Measurements from ENCODE around the gene RIOK1. TPM values are rescaled to one million over a fixed set of nuclear protein-coding genes. Genes with fewer than 3 reads are reported as not detected.

Gene RIOK1
- total and polyA plus RNA-seq, 9 of the 15 experiments (the other 6 are each of a cell fraction or from before 2014, with no cell fraction given) = 24.9 to 101 (median 52.2) TPM

DNA sequence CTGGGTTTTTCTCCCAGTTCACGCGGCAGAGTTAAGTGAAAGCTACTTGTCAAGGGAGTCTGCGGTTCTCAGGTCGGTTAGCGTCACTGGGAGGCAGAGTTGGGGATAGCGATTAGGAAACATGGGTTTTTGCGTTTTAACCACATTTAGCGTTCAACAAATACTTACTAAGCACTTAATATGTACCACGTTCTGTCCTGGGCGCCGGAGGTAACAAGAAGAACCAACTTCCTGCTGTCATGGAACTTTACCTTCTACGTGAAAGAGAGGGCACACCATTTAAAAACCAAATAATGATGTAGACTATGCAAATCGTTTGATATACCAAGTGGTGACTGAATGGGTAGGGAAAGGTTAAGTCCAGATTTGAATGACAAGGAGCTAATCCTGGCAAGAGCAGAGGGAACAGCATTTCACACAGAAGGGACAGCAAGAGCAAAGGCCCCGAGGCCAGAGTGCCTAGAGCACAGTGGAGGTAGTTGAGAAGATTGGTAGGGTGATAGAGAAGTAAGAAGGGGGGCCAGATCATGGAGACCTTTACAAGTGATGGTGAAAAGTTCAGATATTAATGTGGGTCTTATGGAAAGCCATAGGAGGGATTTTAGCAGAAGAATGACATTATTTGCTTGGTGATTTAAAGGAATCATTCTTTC lies 744 bp downstream of the RIOK1 start (continued):
- TF ChIP-seq CREB5 (CRISPR knock-in tag; IDR thresholded peaks at IDR 0.05) = no peak
- TF ChIP-seq RBM34 (IDR thresholded peaks at IDR 0.05; ENCODE audit: borderline replicate concordance, insufficient read depth, low read length) = no peak
- TF ChIP-seq ZMIZ1 (IDR thresholded peaks at IDR 0.05; ENCODE audit: low read depth in 2 of 2, low read length in 2 of 2) = no peak
- no peak for TF ChIP-seq PPARD (CRISPR knock-in tag; IDR thresholded peaks at IDR 0.05)
- TF ChIP-seq POLR2H (tag; IDR thresholded peaks at IDR 0.05; ENCODE audit: low read depth) = no peak
- no peak for TF ChIP-seq ZNF668 (CRISPR knock-in tag; IDR thresholded peaks at IDR 0.05)
- TF ChIP-seq ZNF583 (CRISPR knock-in tag; IDR thresholded peaks at IDR 0.05) = no peak
- TF ChIP-seq SRSF7 (optimal IDR thresholded peaks at IDR 0.05; ENCODE audit: low read depth, low read length) = no peak
- TF ChIP-seq, protein P1, sequence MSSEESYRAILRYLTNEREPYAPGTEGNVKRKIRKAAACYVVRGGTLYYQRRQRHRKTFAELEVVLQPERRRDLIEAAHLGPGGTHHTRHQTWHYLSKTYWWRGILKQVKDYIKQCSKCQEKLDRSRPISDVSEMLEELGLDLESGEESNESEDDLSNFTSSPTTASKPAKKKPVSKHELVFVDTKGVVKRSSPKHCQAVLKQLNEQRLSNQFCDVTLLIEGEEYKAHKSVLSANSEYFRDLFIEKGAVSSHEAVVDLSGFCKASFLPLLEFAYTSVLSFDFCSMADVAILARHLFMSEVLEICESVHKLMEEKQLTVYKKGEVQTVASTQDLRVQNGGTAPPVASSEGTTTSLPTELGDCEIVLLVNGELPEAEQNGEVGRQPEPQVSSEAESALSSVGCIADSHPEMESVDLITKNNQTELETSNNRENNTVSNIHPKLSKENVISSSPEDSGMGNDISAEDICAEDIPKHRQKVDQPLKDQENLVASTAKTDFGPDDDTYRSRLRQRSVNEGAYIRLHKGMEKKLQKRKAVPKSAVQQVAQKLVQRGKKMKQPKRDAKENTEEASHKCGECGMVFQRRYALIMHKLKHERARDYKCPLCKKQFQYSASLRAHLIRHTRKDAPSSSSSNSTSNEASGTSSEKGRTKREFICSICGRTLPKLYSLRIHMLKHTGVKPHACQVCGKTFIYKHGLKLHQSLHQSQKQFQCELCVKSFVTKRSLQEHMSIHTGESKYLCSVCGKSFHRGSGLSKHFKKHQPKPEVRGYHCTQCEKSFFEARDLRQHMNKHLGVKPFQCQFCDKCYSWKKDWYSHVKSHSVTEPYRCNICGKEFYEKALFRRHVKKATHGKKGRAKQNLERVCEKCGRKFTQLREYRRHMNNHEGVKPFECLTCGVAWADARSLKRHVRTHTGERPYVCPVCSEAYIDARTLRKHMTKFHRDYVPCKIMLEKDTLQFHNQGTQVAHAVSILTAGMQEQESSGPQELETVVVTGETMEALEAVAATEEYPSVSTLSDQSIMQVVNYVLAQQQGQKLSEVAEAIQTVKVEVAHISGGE (CRISPR knock-in tag; IDR thresholded peaks at IDR 0.05) = no peak
- no peak for TF ChIP-seq OTX1 (CRISPR knock-in tag; IDR thresholded peaks at IDR 0.05)
- no peak for TF ChIP-seq RBM14 (IDR thresholded peaks at IDR 0.05; ENCODE audit: borderline replicate concordance, insufficient read depth, low read depth, low read length)
- no peak for TF ChIP-seq SRSF3 (IDR thresholded peaks at IDR 0.05; ENCODE audit: insufficient read depth, low read length)
- no peak for TF ChIP-seq RCOR1 (IDR thresholded peaks at IDR 0.05; ENCODE audit: borderline replicate concordance in 1 of 2, low read depth in 2 of 2, low read length in 2 of 2)

Measured in K562 (cell line).